DND-41 (cell line): Measurements from ENCODE around the gene DDX39A.

ENCODE experiments used
- ATAC-seq: fragments of 200-7000 bp; cut with Tn5 transposase; 3 replicates; pipeline ENCODE4 v1.9.1; 2021; ENCODE audit warnings: low read depth; ENCODE audit not compliant: insufficient read depth
- DNase-seq: peaks from one replicate; pipeline ENCODE4 v3.0.0-alpha.2; 2020
- H2AFZ ChIP-seq: 2 replicates; pipeline ENCODE4 v1.6.0; 2012; ENCODE audit warnings: low read depth, low read length
- H3K27ac ChIP-seq: 2 replicates; pipeline ENCODE4 v1.5.1; 2012; ENCODE audit warnings: low read length, inconsistent platforms
- H3K27me3 ChIP-seq: fragments of 200-600 bp; sonication (generic); 2 replicates; pipeline ENCODE4 v1.6.0; 2012; ENCODE audit warnings: low read length, mild to moderate bottlenecking, inconsistent platforms; ENCODE audit not compliant: insufficient read depth, poor library complexity
- H3K36me3 ChIP-seq: 2 replicates; pipeline ENCODE4 v1.5.1; 2012; ENCODE audit warnings: low read length, inconsistent platforms; ENCODE audit not compliant: insufficient read depth
- H3K4me1 ChIP-seq: 2 replicates; pipeline ENCODE4 v1.5.1; 2012; ENCODE audit warnings: mild to moderate bottlenecking, low read length; ENCODE audit not compliant: insufficient read depth
- H3K4me2 ChIP-seq: 2 replicates; pipeline ENCODE4 v1.6.0; 2012; ENCODE audit warnings: mild to moderate bottlenecking, moderate library complexity, low read length, inconsistent platforms; ENCODE audit not compliant: insufficient read depth
- H3K4me3 ChIP-seq, 2 experiments: fragments of 200-600 bp in 1 of 2; shearing (Covaris generic) in 1 of 2; 2 replicates each; pipeline ENCODE4 v1.5.1; 2012 to 2016; ENCODE audit warnings: inconsistent platforms in 2 of 2, low read length in 2 of 2, mild to moderate bottlenecking in 2 of 2, low read depth in 1 of 2, moderate library complexity in 1 of 2
- H3K79me2 ChIP-seq: 2 replicates; pipeline ENCODE4 v1.6.0; 2012; ENCODE audit warnings: low read length, inconsistent platforms; ENCODE audit not compliant: insufficient read depth
- H3K9ac ChIP-seq: 2 replicates; pipeline ENCODE4 v1.6.0; 2012; ENCODE audit warnings: low read depth, mild to moderate bottlenecking, inconsistent platforms, low read length, moderate library complexity
- H3K9me3 ChIP-seq: 2 replicates; pipeline ENCODE4 v1.5.1; 2012; ENCODE audit warnings: low read length, moderate library complexity, mild to moderate bottlenecking, inconsistent platforms; ENCODE audit not compliant: insufficient read depth, severe bottlenecking
- H4K20me1 ChIP-seq: 2 replicates; pipeline ENCODE4 v1.6.0; 2012; ENCODE audit warnings: low read length; ENCODE audit not compliant: insufficient read depth
- CTCF ChIP-seq: IDR thresholded peaks from 2 replicates; pipeline ENCODE4 v1.5.1; 2012; ENCODE audit warnings: borderline replicate concordance, low read length, moderate library complexity, mild to moderate bottlenecking; ENCODE audit not compliant: poor library complexity, severe bottlenecking; ENCODE audit errors: extremely low read depth
- EZH2 ChIP-seq: IDR thresholded peaks from 3 replicates; pipeline ENCODE4 v1.6.1; 2012; ENCODE audit warnings: borderline replicate concordance, low read depth, mild to moderate bottlenecking, moderate library complexity, low read length, inconsistent platforms; ENCODE audit not compliant: severe bottlenecking

The DDX39A gene

GRCh38 chr19:14446336-14447036, 27.3 kb upstream of the DDX39A start:
- TF ChIP-seq CTCF (no peak), EZH2 (no peak)
- H3K4me3 ChIP-seq, result no peak overlapping the region
- H3K9ac ChIP-seq, result no peak overlapping the region
- no peak overlapping the region for H3K27ac ChIP-seq
- H3K4me1 ChIP-seq, result no peaks in the 10 kb centered on the region
- H4K20me1 ChIP-seq, result peaks cover 32% of the 10 kb centered on the region
- H2AFZ ChIP-seq, result no peak overlapping the region
- H3K9me3 ChIP-seq, result no peaks in the 10 kb centered on the region
- peaks cover 13% of the 10 kb centered on the region for H3K79me2 ChIP-seq
- H3K27me3 ChIP-seq, result no peaks in the 10 kb centered on the region
- DNase-seq, result no peak
- H3K36me3 ChIP-seq, result peaks cover 86% of the 10 kb centered on the region
- no peak overlapping the region for H3K4me2 ChIP-seq
- no peak for ATAC-seq

- no peak overlapping the region for H3K4me2 ChIP-seq
- TF ChIP-seq CTCF (no peak), EZH2 (no peak)
- no peak overlapping the region for H3K9ac ChIP-seq
- H3K27me3 ChIP-seq, result no peaks in the 10 kb centered on the region
- DNase-seq, result no peak
- ATAC-seq, result no peak
- H3K27ac ChIP-seq, result no peak overlapping the region
- H3K4me3 ChIP-seq, result no peak overlapping the region
- H2AFZ ChIP-seq, result no peak overlapping the region
- peaks cover 67% of the 10 kb centered on the region for H3K36me3 ChIP-seq
- peaks cover 18% of the 10 kb centered on the region for H4K20me1 ChIP-seq
- H3K79me2 ChIP-seq, result peaks cover 39% of the 10 kb centered on the region
- H3K9me3 ChIP-seq, result no peaks in the 10 kb centered on the region
- peaks cover 24% of the 10 kb centered on the region for H3K4me1 ChIP-seq
These were observed 24.6 kb upstream of the DDX39A start for GRCh38 chr19:14443632-14444216.

- peaks cover 46% of the 10 kb centered on the region for H3K79me2 ChIP-seq
- TF ChIP-seq EZH2, result no peak
- no peak for TF ChIP-seq CTCF
- H3K36me3 ChIP-seq, result peaks cover 60% of the 10 kb centered on the region
- no peaks in the 10 kb centered on the region for H3K9me3 ChIP-seq
- H3K4me2 ChIP-seq, result no peak overlapping the region
- no peak overlapping the region for H3K4me3 ChIP-seq
- H3K4me1 ChIP-seq, result peaks cover 26% of the 10 kb centered on the region
- H3K27ac ChIP-seq, result no peak overlapping the region
- H4K20me1 ChIP-seq, result peaks cover 14% of the 10 kb centered on the region
- H3K27me3 ChIP-seq, result no peaks in the 10 kb centered on the region
- H2AFZ ChIP-seq, result no peak overlapping the region
- no peak for ATAC-seq
- H3K9ac ChIP-seq, result no peak overlapping the region
- DNase-seq, result no peak
These were observed 23.9 kb upstream of the DDX39A start for GRCh38 chr19:14442891-14443631.
